ENCODE data around the gene CYGB. TPM values are rescaled to one million over a fixed set of nuclear protein-coding genes. Genes with fewer than 3 reads are reported as not detected.
"Not testable (repeated sequence)": the region's sequence is repeated elsewhere in the genome, so short reads cannot be mapped to it uniquely, and the experiment has no call there.

The CYGB gene
- total RNA-seq, 1 experiment from 2014 or later: 0.62 TPM

DNA sequence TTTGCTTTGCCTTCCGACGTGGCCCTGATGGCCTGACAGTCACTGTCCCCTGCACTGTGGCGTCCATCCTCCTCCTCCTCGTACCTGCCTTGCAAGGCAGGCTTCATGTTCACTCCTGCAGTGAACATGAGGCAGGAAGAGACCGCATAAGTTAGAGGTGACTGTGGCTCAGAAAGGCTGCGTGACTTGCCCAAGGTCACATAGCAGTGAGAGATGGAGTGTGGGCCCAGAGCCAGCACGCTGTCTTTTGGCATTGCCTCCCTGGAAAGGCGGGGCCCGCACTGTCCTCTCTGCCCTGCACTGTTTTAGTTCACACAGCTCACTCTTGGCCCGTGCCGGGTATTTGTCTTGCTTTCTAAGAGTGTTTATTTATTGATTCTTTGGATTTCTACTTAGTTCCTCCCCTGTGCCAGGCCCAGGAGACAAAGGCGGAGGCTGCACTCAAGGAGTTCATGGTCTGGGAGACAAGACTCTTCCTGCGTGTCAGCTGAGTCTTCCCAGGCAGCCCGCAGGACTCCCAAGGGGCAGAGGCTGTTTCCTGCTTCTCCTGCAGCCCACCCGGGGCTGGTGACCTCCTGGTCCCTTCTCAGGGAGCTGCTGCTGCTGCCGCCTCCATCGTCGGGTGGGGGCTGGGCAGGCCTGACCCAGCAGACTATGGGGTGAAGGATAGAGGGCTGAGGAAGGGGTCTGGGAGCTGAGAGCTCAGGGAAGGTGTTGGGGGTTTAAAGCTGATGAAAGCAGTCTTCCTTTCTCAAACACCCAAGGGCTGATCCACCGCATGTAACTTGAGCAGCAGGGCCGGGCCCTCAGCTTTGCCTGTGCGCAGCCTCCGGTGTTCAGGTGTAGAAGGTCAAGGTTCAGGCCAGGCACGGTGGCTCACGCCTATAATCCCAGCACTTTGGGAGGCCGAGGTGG lies 12.7 kb downstream of the CYGB start:
- DNase-seq (ENCODE audit: low read depth): peak; percentile 27

DNA sequence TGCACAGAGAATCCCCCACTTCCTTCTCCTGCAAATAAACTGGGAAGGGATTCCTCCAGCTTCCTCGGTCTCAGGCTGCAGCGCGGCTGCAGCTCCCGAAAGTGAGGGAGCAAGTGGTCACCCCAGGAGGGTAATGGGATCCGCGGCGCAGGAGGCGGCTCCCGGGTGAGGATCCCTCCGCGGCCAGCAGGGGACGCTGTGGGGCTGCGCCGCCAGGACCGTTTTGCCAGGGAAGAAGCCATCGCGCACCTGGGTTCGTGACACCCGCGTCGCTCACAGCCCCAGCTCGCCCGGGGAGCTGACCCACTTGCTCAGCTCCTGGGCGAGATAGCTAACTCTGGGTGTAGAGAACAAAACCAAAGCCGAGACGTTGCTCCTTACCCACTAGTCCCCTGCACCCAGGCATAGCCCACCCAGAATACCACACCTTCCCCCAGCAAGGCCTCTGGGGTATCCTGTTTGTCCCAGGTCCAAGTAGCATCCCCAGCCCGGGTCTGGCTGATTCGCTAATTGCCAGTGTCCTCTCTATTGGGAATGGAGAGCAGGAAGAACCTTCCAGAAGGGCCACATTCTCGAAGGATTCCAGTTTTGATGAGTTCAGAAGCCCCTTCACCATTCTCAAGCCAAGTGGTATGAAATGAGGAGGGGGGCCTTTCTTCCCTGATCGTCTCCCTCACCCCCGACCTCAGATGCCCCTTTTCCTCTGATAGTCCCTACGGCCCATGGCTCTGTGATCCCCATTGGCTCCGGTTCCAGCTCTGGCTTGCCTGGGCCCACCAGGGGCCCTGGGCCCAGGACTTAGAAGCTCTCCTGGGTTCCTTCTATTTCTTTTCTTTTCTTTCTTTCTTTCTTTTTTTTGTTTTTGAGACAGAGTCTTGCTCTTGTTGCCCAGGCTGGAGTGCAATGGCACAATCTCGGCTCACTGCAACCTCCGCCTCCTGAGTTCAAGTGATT lies 14.1 kb downstream of the CYGB start:
- DNase-seq (ENCODE audit: low read depth): peak; percentile 62

DNA sequence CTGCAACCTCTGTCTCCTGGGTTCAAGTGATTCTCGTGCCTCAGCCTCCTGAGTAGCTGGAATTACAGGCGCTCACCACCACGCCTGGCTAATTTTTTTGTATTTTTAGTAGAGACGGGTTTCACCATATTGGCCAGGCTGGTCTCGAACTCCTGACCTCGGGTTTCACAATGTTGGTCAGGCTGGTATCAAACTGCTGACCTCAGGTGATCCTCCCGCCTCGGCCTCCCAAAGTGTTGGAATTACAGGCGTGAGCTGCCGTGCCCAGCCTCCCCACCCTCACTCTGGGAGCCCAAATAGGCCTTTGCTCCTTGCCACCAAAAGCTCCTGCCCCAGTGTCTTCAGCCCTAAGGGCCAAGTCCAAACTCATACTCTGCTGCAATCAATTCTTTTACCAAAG lies 15.8 kb downstream of the CYGB start:
- DNase-seq (ENCODE audit: low read depth): not testable (repeated sequence)

DNA sequence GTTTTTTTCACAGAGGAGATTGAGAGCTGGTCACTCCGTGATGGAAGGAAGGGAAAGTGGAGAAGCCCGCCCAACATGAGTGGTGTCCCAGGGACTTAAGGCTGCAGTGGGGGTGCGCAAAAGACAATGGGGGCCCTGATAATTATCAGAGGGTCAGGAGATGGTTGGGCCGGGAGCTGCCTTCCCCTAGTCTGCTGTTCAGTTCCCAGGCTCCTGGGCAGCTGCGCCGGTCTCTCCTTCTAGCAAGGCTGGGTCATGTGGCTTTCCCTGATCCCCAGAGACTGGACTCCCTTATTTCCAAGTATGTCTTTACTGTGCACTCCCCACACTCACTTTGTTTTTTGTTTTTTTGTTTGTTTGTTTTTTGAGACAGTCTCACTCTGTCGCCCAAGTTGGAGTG lies 16.2 kb downstream of the CYGB start:
- DNase-seq (ENCODE audit: low read depth): no peak

DNA sequence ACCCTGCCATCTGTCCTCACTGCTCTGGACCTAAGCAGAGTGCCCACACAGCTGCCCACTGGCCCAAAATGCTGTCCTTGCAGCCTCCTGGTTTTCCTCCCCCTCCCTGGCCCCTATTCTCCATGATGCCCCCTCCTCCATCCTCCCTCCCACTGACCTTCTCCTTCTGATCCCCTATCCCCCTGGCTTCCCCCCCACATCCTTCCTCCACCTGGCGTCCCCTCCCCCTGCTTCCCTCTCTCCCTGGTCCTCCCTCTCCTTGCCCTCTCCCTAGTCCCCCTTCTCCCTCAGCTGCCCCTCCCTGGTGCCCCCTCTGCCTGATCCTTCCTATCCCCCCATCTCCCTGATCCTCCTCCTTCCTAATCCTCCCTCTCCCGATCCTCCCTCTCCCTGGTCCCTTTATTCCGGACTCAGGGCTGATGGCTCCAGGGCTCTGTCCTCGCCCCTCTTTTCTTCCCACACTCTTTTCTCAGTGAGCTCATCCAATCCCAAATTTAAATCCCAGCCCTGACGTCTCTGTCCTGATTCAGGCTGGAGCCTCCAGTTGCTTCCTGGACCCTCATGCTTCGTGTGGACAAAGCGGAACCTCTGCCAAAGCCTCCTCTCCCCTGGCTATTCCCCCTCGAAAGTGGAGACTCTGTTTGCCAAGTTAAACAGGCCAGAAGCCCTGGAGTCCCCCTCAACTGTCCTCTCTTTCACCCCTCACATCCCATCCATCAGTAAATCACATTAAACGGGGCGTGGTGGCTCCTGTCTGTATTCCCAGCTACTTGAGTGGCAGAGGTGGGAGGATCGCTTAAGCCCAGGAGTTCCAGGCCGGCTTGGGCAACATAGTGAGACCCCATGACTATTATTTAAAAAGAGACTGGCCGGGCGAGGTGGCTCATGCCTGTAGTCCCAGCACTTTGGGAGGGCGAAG lies 18.2 kb downstream of the CYGB start:
- DNase-seq (ENCODE audit: low read depth): no peak

DNA sequence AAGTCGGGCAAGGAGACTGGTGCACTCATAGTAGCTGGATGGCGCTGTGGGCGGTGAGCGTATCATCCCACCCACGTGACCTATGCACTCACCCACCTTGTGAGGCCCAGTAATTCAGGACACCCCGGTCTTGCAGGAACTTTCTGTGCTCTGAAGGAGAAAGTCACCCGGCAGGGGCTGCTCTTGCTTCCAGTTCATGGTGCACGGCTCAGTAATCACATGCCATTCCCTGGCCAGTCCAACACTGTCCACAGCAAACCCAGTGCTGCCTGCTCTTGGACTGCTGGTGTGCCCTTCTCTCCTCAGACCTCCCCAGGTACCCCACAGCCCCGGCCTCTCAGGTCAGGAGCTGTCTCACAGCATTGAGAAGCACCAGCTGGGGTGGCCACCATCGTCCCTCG lies 19.9 kb downstream of the CYGB start:
- no peak for DNase-seq (ENCODE audit: low read depth)

DNA sequence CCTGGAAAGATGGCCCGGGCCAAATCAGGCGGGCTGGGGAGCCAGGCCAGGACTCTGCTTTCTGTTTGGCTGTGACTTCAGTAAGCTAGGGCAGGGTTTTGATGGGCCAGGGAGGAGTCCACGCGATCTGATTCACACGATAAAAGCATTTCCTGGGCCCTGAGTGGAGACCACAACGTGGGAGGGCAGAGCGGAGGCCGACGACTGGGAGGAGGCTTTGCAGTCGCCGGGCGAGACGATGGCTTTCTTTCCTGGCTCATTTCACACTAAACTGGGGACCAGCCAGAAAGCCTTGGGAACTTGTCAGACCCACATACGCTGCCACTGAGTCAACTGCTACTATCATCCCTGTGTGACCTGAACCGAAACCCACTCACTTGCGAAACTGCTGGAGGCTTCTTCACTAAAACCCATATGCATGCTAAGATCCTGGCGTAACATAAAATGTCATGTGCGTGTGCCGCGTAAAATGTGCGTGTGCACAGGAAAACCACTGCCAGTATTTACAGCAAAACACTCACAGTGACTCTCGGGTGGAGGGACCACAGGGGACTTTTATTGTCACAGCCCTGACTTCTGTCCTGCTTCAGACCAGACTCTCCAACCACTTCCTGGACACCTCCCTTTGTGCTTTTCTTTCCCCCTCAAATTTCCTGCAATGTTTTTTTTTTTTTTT lies 22.1 kb downstream of the CYGB start:
- DNase-seq (ENCODE audit: low read depth): peak; percentile 92

DNA sequence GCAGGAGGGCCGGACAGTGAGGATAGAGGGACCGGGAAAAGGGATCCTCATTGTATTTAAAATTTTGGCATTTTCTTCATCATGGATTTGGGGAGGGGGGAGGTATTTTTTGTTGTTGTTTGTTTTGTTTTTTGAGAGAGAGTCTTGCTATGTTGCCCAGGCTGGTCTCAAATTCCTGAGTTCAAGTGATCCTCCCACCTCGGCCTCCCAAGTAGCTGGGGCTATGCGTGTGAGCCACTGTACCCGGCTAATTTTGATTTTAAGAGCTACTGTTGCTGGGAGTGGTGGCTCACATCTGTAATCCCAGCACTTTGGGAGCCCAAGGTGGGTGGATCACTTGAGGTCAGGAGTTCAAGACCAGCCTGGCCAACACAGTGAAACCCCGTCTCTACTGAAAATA lies 23.2 kb downstream of the CYGB start:
- not testable (repeated sequence) for DNase-seq (ENCODE audit: low read depth)

DNA sequence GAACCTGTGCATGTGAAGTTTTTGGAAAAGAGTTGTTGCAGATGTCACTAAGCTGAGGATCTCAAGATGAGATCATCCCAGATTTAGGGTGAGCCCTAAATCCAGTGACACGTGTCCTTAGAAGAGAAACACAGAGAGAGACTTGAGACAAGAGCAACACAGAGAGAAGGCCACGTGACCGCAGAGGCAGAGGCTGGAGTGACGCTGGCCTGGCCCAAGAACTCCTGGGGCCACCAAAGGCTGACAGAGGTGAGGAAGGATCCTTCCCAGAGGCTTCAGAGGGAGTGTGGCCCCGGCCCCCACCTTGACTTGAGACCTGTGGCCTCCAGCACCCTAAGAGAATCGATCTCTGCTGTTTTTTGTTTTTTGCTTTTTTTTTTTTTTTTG lies 24.2 kb downstream of the CYGB start:
- no peak for DNase-seq (ENCODE audit: low read depth)

DNA sequence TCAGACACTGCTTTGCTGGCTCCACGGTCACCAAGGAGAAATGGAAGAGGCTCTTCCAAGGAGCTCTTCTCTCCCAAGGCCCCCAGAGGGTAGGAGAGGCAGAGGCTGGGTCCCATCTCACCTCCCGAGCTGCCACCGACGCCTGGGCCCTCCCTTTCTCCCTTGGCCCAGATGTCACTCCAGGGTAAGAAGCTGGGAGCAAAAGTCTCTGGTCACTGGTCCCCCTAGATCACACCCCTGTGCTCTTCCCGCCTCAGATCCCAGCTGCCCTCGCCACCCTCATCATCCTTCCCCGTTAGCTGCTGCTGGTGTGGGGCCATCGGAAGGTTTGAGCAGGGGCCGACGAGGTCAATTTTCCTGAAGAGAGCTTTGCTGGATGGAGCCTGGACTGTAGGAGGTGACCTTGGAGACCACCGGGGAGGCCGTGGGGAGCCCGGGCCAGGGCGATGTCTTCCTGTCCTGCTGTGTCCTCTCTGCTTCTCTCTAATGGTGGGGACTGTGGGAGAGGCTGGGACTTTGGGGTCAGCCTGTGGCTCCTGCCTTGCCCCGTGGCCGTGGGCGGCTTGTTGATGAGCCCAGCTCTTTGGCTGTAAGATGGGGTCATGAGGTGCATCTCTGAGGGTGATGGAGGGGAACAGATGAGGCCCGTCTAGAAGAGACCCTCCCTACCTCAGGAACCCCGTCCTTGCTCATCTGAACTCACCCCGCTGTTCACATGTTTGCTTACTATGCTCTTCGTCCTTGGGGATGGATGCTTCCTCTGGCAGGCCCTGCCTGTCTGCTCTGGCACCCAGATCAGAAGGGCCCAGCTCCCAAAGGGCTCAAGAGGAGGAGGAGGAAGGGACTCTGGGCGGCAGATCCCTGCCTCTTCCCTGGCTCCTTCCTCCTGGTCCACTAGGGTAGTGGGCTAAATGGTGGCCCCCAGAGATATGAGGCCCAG lies 24.9 kb downstream of the CYGB start:
- no peak for DNase-seq (ENCODE audit: low read depth)

DNA sequence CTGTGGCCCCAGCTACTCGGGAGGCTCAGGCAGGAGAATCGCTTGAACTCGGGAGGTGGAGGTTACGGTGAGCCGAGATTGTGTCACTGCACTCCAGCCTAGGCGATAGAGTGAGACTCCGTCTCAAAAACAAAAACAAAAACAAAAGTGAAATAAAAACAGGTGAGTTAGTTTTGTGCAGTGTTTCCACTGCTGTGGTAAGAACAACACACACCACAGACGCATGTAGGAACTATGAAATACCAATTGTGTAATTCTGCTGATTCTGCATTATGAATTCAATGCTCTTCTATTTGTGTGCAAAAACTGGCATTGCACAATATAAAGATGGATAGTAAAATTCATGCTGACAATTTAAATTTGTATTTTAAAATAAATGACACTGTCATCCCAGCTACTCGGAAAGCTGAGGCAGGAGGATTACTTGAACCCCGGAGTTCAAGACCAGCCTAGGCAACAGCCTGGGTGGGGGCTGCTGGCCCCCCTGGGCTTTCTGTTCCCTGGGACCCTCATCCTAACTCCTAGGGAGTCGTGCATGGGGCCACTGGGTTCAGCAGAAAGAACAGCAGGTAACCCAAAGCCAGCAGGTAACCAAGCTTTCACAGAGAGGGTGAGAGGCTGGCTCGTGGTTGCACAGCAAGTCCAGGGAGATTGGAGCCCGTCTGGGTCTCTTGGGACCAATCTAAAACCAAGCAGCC lies 25.7 kb downstream of the CYGB start:
- no peak for DNase-seq (ENCODE audit: low read depth)

DNA sequence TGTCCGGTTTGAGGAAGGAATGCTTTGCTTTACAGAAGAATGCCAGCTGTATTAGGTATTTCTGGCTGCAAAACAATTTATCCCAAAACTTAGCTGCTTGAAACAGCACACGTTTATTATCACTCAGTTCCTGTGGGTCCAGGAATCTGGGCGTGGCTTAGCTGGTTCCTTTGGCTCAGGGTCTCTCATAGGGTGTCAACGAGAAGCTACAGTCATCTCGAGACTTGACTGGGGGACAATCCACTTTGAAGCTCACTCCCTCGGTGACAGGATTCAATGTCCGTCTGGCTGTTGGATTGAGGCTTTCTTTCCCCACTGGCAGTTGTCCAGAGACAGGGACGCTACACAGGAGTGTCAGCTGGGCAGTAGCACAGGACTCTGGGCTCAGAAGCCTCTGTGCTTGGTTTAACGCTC lies 26.7 kb downstream of the CYGB start:
- no peak for DNase-seq (ENCODE audit: low read depth)

DNA sequence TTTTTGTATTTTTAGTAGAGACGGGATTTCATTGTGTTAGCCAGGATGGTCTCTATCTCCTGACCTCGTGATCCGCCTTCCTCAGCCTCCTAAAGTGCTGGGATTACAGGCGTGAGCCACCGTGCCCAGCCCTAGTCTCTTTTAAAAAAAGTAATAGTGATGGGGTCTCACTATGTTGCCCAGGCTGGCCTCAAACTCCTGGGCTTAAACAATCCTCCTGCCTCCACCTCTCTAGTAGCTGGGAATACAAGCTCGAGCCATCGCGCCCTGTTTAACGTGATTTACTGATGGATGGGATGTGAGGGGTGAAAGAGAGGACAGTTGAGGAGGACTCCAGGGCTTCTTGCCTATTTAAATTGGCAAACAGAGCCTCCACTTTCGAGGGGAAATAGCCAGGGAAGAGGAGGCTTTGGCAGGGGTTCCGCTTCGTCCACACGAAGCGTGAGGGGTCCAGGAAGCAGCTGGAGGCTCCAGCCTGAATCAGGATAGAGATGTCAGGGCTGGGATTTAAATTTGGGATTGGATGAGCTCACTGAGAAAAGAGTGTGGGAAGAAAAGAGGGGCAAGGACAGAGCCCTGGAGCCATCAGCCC lies 28.9 kb downstream of the CYGB start:
- not testable (repeated sequence) for DNase-seq (ENCODE audit: low read depth)

DNA sequence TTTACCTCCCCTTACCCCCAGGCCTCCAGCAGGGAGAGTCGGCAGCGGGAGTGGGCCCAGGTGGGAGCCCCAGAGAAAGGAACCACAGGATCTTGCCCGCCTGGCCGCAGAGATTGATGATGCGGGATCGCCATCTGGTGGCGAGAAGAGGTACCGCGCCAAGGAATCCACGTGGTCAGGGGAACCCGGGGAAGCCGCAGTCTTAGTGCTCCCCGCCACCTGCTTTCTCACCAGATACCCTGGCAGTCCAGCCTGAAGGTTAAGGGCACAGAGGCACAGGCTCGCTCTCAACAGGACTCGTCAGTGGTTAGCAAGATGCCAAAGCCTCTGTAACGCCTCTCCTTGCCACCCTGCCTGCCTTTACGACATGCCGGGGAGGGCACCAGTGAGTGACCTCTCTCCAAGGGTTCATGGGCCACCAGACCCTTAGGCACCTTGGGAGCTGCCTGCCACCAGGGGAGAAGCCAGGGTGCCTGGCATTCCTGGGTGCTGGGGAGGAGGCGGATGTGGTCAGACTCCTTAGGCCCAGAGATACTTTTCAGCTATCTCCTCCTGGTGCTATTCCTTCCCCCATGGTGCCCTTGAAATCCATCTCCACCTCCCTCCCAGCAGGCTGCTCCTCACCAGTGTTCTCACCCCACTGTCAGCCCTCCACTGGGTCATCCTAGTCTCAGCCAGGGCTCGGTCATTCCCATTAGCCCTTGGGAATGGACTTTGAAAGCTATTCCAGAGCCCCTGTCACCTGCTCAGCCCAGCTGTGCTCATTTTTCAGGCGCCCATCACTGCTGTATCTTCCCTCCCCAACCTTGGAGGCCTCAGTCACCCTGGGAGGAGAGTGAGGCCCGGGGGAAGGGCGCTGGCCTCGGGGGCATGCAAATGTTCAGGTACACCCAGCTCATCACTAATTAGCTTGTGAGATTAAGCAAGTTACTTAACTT lies 30.8 kb downstream of the CYGB start:
- DNase-seq (ENCODE audit: low read depth): peak; percentile 60

DNA sequence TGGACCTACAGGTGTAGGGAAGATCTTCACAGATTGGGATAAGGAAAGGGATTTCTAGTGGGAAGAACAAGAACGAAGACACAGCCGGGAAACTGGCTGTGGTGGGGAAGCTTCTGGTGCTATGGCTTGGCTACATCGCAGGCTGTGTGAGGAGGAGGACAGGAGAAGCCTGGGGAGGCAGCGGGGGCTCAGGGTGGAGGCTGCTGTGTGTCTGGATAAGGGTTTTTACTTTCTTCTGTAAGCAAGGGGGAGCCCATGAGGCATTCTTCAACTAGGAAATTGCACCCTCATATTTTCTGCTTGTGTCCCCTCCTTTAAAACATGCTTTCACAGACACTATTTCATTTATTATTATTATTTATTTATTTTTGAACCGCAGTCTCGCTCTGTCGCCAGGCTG lies 33.4 kb downstream of the CYGB start:
- DNase-seq (ENCODE audit: low read depth): no peak

DNA sequence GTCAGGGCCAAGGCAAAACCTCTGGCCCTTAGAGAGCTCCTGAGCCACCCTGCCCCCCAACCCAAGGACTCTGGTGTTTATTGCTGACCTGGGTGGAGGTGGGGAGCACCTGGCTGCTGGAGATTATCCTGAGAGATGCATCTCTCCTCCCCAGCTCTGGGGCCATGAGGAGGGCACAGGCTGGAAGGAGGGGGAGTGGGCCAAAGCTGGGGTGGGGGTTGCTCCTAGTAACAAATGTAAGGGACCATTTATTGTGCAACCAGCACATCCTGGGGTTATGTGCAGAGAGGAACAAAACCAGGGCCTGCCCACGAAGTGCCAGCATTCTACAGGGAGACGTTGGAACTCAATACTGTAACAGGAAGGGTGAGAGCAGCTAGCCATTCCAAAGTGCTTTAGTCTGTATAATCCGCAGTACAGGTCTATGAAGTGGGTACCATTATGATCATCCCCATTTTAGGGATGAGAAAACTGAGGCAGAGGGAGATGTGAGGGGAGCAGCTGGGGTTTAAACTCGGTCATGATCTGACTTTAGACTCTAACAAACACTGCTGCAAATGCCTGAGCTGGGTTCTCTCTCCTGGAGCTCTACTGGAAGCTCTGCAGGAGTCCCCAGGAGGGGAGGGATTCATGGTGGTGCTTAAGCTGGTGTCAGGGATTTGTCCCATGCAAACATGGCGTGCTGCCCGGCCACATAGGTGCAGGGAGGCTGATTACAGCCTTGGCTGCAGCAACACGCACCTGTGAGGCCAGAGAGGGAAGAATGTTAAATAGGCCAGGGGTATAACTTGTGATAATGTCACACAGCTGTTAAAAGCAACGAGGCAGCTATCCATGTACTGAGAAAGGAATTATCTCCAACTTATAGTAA lies 34.9 kb downstream of the CYGB start:
- DNase-seq (ENCODE audit: low read depth): no peak
